ENCODE measurements around the gene CLDN3.

- TF ChIP-seq, protein P1, sequence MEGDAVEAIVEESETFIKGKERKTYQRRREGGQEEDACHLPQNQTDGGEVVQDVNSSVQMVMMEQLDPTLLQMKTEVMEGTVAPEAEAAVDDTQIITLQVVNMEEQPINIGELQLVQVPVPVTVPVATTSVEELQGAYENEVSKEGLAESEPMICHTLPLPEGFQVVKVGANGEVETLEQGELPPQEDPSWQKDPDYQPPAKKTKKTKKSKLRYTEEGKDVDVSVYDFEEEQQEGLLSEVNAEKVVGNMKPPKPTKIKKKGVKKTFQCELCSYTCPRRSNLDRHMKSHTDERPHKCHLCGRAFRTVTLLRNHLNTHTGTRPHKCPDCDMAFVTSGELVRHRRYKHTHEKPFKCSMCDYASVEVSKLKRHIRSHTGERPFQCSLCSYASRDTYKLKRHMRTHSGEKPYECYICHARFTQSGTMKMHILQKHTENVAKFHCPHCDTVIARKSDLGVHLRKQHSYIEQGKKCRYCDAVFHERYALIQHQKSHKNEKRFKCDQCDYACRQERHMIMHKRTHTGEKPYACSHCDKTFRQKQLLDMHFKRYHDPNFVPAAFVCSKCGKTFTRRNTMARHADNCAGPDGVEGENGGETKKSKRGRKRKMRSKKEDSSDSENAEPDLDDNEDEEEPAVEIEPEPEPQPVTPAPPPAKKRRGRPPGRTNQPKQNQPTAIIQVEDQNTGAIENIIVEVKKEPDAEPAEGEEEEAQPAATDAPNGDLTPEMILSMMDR (IDR thresholded peaks at IDR 0.05) = no peak
- TF ChIP-seq EZH2 (IDR thresholded peaks at IDR 0.05; ENCODE audit: borderline replicate concordance, insufficient read depth, low read depth, low read length, poor library complexity, severe bottlenecking) = no peak
Measured at GRCh38 chr7:73786588-73786987, 16.5 kb upstream of the CLDN3 start.

Data from B cell (primary cell).